NCI-H774 (cell line): Measurements from ENCODE around the gene TIGD1.
A peak's percentile ranks its signal among the peaks of the same experiment; 100 is the strongest.
"Not testable (repeated sequence)": the region's sequence is repeated elsewhere in the genome, so short reads cannot be mapped to it uniquely, and the experiment has no call there.

ENCODE experiments used
- DNase-seq: peaks from one replicate; lab custom pipeline; 2025; lab: John Stamatoyannopoulos, UW

Gene TIGD1

GRCh38 chr2:232539298-232540231, 10.8 kb downstream of the TIGD1 start, which contains the start of gene CHRNG:
Gene CHRNG, plus strand, starts transcription at chr2:232539692. Its CDS starts 56 bp downstream, at chr2:232539748.
- DNase-seq, result no peak

GRCh38 chr2:232538671-232539070, 11.7 kb downstream of the TIGD1 start:
- no peak for DNase-seq

GRCh38 chr2:232537499-232537898, 12.9 kb downstream of the TIGD1 start:
- no peak for DNase-seq

- peak; percentile 5 for DNase-seq
These were observed 13.3 kb downstream of the TIGD1 start for GRCh38 chr2:232537079-232537478.

GRCh38 chr2:232535761-232536530, 14.4 kb downstream of the TIGD1 start:
- DNase-seq, result no peak

- DNase-seq, result no peak
These were observed 15.3 kb downstream of the TIGD1 start for GRCh38 chr2:232534940-232535651.

- DNase-seq, result no peak
These were observed 16.2 kb downstream of the TIGD1 start for GRCh38 chr2:232533944-232534710.

- DNase-seq, result not testable (repeated sequence)
These were observed 17.5 kb downstream of the TIGD1 start for GRCh38 chr2:232532821-232533220.

- DNase-seq, result no peak
These were observed 17.9 kb downstream of the TIGD1 start for GRCh38 chr2:232532419-232532818.

GRCh38 chr2:232530626-232531260, 19.6 kb downstream of the TIGD1 start:
- no peak for DNase-seq

- DNase-seq, result no peak
These were observed 20.4 kb downstream of the TIGD1 start for GRCh38 chr2:232529806-232530547.

- no peak for DNase-seq
These were observed 21.5 kb downstream of the TIGD1 start for GRCh38 chr2:232528746-232529460.

- no peak for DNase-seq
These were observed 22.4 kb downstream of the TIGD1 start for GRCh38 chr2:232527905-232528470.

- DNase-seq, result no peak
These were observed 23.9 kb downstream of the TIGD1 start for GRCh38 chr2:232526372-232526941.

- no peak for DNase-seq
These were observed 24.5 kb downstream of the TIGD1 start, which contains the start of gene CHRND for GRCh38 chr2:232525791-232526371. Gene CHRND, plus strand, starts transcription at chr2:232526160. Its CDS starts 56 bp downstream, at chr2:232526216.

- DNase-seq, result no peak
These were observed 25.2 kb downstream of the TIGD1 start for GRCh38 chr2:232525199-232525598.

GRCh38 chr2:232524771-232525170, 25.6 kb downstream of the TIGD1 start:
- DNase-seq, result no peak
